ENCODE results near the gene CCDC117. TPM values are rescaled to one million over a fixed set of nuclear protein-coding genes. Genes with fewer than 3 reads are reported as not detected.

Gene CCDC117
- total RNA-seq = 17.8 and 20.7 TPM in 2 replicates

GRCh38 chr22:28772633-28773460 is at the start of gene CCDC117:
CCDC117 (plus strand) TSS chr22:28772695; CDS start chr22:28772850, 155 bp downstream.

DNA sequence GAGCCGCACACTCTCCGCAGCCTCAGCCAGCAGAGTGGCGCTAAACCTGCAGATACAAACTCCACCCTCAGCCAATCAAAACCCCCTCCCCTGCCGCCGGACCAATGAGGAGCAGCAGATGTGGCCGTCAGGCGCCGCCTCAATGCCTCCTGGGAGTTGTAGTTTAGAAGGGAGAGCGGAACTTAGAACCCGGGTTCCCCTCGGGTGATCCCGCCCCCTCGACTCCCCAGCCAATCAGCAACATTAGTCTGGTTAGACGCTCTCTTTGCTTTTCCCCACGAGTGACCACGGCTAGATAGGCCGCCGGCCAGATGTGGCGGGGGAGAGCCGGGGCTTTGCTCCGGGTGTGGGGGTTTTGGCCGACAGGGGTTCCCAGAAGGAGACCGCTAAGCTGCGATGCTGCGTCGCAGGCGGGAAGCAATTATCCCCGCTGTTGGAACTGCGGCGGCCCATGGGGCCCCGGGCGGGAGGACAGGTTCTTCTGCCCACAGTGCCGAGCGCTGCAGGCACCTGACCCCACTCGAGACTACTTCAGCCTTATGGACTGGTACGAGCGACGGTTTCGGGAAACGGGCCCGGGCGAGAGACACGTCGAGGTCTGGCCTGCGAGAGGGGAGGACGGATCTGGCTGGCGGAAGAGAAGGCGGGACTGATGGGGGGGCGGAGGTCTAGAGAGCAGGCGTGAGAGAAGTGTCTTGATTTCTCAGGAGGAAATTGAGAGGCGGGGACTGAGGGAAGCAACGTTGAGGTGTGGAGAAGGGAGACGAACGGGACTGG is 30.5 kb upstream of the CCDC117 start, which contains the start of the genes CHEK2 and HSCB:
Gene CHEK2, minus strand, starts transcription at position 36 of the 777 bp plus-strand sequence. CDS start 7,099 bp downstream, outside the sequence.
Gene HSCB, plus strand, starts transcription at position 255 of the 777 bp plus-strand sequence. Its CDS starts 57 bp downstream, at position 312.

DNA sequence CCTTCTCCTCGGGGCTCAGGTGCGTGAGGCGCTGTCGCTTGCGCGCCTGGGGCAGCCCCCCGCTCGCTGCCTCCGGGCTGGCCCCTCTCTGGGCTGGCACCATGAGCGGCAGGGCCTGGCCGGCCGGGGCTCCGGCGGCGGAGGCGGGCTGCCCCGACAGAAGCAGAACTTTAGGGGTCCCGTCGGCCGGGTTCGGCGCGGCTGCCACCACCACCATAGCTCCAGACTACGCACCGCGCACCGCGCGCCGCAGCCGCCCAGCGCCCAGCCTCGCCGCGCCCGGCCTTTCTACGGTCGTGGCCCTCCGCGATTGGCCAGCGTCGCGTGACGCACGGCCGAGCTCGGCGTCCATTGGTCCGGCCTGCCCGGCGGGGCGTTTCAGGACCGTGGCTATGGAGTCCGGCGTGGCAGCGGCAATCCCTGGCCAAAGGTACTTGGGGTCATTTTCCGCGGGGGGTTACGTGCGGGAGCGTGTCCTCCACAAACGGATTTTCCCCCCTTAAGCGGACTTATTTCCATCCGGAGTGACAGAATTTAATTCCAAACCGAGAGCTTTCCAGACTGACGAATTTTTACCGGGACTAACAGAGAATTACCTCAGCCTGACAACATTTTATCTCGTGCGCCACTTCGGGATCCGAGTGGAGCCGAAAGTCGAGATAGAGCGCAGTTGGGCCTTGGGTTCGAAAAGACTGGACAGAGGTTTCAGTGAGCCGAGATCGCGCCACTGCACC is 28.0 kb downstream of the CCDC117 start, which contains the start of gene XBP1:
Gene XBP1, minus strand, starts transcription at position 262 of the 734 bp plus-strand sequence.

Other genes with a start within 250 kb of the CCDC117 start
- 11.1 and 20.3 TPM in 2 replicates for gene TTC28, start 92.9 kb upstream of the CCDC117 start, total RNA-seq
- 16.5 and 20.3 TPM in 2 replicates for gene CHEK2, start 30.9 kb upstream of the CCDC117 start, total RNA-seq
- gene HSCB, start 30.7 kb upstream of the CCDC117 start, total RNA-seq = 13.8 and 16.5 TPM in 2 replicates
- gene XBP1, start 27.9 kb downstream of the CCDC117 start, total RNA-seq = 186 and 192 TPM in 2 replicates
- 2.5 and 4.0 TPM in 2 replicates for gene ZNRF3, start 110.9 kb downstream of the CCDC117 start, total RNA-seq

Measured in regular cardiac myocyte (primary cell).